GM23338 (cell line): ENCODE data around the gene ATP8B2. TPM values are rescaled to one million over a fixed set of nuclear protein-coding genes. Genes with fewer than 3 reads are reported as not detected.

Experiments used
- ATAC-seq: fragments of 200-7000 bp; cut with Tn5 transposase; 3 replicates; pipeline ENCODE4 v1.9.1; 2020
- DNase-seq: peaks from one replicate; pipeline ENCODE4 v3.0.0-alpha.2; 2015; ENCODE audit warnings: low spot score
- H2AFZ ChIP-seq: fragments of 200-600 bp; sonication (generic); 2 replicates; pipeline ENCODE4 v1.8.0; 2016; ENCODE audit warnings: antibody characterized with exemption, mild to moderate bottlenecking, moderate library complexity
- H3F3A ChIP-seq: fragments of 200-600 bp; sonication (generic); replicated peaks from 2 replicates; pipeline ENCODE4 v1.8.0; 2017; ENCODE audit warnings: antibody characterized with exemption, mixed run types, low read depth
- H3K27ac ChIP-seq: fragments of 200-600 bp; sonication (generic); 2 replicates; pipeline ENCODE4 v1.6.1; 2016; ENCODE audit warnings: low read depth
- H3K27me3 ChIP-seq: fragments of 200-600 bp; sonication (generic); 2 replicates; pipeline ENCODE4 v1.8.0; 2016; ENCODE audit warnings: mild to moderate bottlenecking, mixed run types, moderate library complexity; ENCODE audit not compliant: insufficient read depth
- H3K36me3 ChIP-seq: fragments of 200-600 bp; sonication (generic); 2 replicates; pipeline ENCODE4 v1.8.0; 2016; ENCODE audit warnings: mild to moderate bottlenecking; ENCODE audit not compliant: insufficient read depth
- H3K4me1 ChIP-seq: fragments of 200-600 bp; sonication (generic); 2 replicates; pipeline ENCODE4 v1.8.0; 2016; ENCODE audit warnings: mild to moderate bottlenecking, moderate library complexity; ENCODE audit not compliant: insufficient read depth
- H3K4me2 ChIP-seq: fragments of 200-600 bp; sonication (generic); 2 replicates; pipeline ENCODE4 v1.7.1; 2017; ENCODE audit warnings: mixed run types
- H3K4me3 ChIP-seq: fragments of 200-600 bp; sonication (generic); 2 replicates; pipeline ENCODE4 v1.6.1; 2016; ENCODE audit warnings: mixed run types
- H3K79me2 ChIP-seq: fragments of 200-600 bp; sonication (generic); replicated peaks from 2 replicates; pipeline ENCODE4 v1.8.0; 2017; ENCODE audit warnings: mild to moderate bottlenecking; ENCODE audit not compliant: insufficient read depth
- H3K9me2 ChIP-seq: fragments of 200-600 bp; sonication (generic); 2 replicates; pipeline ENCODE4 v1.8.0; 2017; ENCODE audit not compliant: insufficient read depth
- H4K20me1 ChIP-seq: fragments of 200-600 bp; sonication (generic); replicated peaks from 2 replicates; pipeline ENCODE4 v1.8.0; 2017; ENCODE audit warnings: mild to moderate bottlenecking; ENCODE audit not compliant: insufficient read depth
- H3K27ac Mint-ChIP-seq: 2 replicates; pipeline ENCODE4 v1.8.0; 2020; ENCODE audit warnings: inconsistent platforms, mild to moderate bottlenecking, moderate library complexity, mixed read lengths
- H3K27me3 Mint-ChIP-seq: 3 replicates; pipeline ENCODE4 v1.8.0; 2022; ENCODE audit warnings: low read depth, mild to moderate bottlenecking, moderate library complexity, mixed read lengths, inconsistent platforms; ENCODE audit not compliant: insufficient read depth, poor library complexity
- H3K36me3 Mint-ChIP-seq: 3 replicates; pipeline ENCODE4 v1.8.0; 2021; ENCODE audit warnings: low read depth, mild to moderate bottlenecking, inconsistent platforms, moderate library complexity, mixed read lengths
- H3K4me1 Mint-ChIP-seq: 3 replicates; pipeline ENCODE4 v1.8.0; 2020; ENCODE audit warnings: mild to moderate bottlenecking, inconsistent platforms, mixed read lengths
- H3K4me3 Mint-ChIP-seq: 3 replicates; pipeline ENCODE4 v1.8.0; 2021; ENCODE audit warnings: moderate library complexity, mild to moderate bottlenecking, inconsistent platforms, mixed read lengths
- H3K9me3 Mint-ChIP-seq: 3 replicates; pipeline ENCODE4 v1.8.0; 2020; ENCODE audit warnings: moderate library complexity, mild to moderate bottlenecking, inconsistent platforms, mixed read lengths
- CREB1 ChIP-seq: fragments of 250-450 bp; sonication (Bioruptor Pico); IDR thresholded peaks from 2 replicates; pipeline ENCODE4 v1.5.0; 2020; ENCODE audit warnings: low read depth, mild to moderate bottlenecking, moderate library complexity
- CTCF ChIP-seq, 2 experiments: fragments of 200-600 bp in 1 of 2; sonication (generic) in 1 of 2; conservative IDR thresholded peaks; 2 replicates each; pipeline versions ENCODE4 v1.5.1 to v1.6.1; 2016 to 2017; ENCODE audit warnings: antibody characterized with exemption in 2 of 2, low read depth in 2 of 2, mild to moderate bottlenecking in 2 of 2, moderate library complexity in 1 of 2
- ETS1 ChIP-seq: IDR thresholded peaks from 2 replicates; pipeline ENCODE4 v1.6.1; 2016; ENCODE audit warnings: antibody characterized with exemption
- EZH2 ChIP-seq: fragments of 200-600 bp; sonication (generic); IDR thresholded peaks from one replicate; pipeline ENCODE4 v1.8.0; 2017; ENCODE audit warnings: antibody characterized with exemption, mild to moderate bottlenecking, low read depth; ENCODE audit not compliant: unreplicated experiment
- EZH2phosphoT487 ChIP-seq: fragments of 200-600 bp; sonication (generic); IDR thresholded peaks from one replicate; pipeline ENCODE4 v1.8.1; 2018; ENCODE audit warnings: antibody characterized with exemption; ENCODE audit not compliant: unreplicated experiment
- JUNB ChIP-seq: IDR thresholded peaks from one replicate; pipeline ENCODE4 v1.6.1; 2016; ENCODE audit warnings: antibody characterized with exemption; ENCODE audit not compliant: unreplicated experiment
- NANOG ChIP-seq: IDR thresholded peaks from 2 replicates; pipeline ENCODE4 v1.6.1; 2016; ENCODE audit warnings: antibody characterized with exemption, borderline replicate concordance
- POLR2AphosphoS5 ChIP-seq: IDR thresholded peaks from 2 replicates; pipeline ENCODE4 v1.6.1; 2016; ENCODE audit warnings: antibody characterized with exemption, low read depth
- REST ChIP-seq: IDR thresholded peaks from one replicate; pipeline ENCODE4 v1.6.1; 2018; ENCODE audit warnings: antibody characterized with exemption; ENCODE audit not compliant: unreplicated experiment
- STAT1 ChIP-seq: IDR thresholded peaks from one replicate; pipeline ENCODE4 v1.6.1; 2016; ENCODE audit warnings: antibody characterized with exemption; ENCODE audit not compliant: unreplicated experiment
- ZNF114 ChIP-seq: fragments of 250-450 bp; sonication (Bioruptor Pico); IDR thresholded peaks from 2 replicates; pipeline ENCODE4 v1.5.0; 2020; ENCODE audit warnings: mild to moderate bottlenecking, moderate library complexity
- ZNF331 ChIP-seq: fragments of 250-450 bp; sonication (Bioruptor Pico); IDR thresholded peaks from 2 replicates; pipeline ENCODE4 v1.5.0; 2020; ENCODE audit warnings: low read depth, mild to moderate bottlenecking, moderate library complexity
- ZNF462 ChIP-seq: fragments of 250-450 bp; sonication (Bioruptor Pico); IDR thresholded peaks from 2 replicates; pipeline ENCODE4 v1.5.0; 2020; ENCODE audit warnings: mild to moderate bottlenecking, moderate library complexity
- polyA plus RNA-seq: library from polyadenylated mRNA; unstranded; fragments of >200 nt; fragmentation: Nextera tagmentation; extraction: Ambion mirVana; gene quantifications from 2 replicates; pipeline ENCODE4 v1.2.1, GENCODE V29; 2016
- total RNA-seq: library from RNA; depleted of rRNA; stranded (reverse); fragments of >200 nt; shearing (Covaris generic); gene quantifications from 2 replicates; pipeline ENCODE4 v1.2.3, GENCODE V29; 2014

The ATP8B2 gene
- total and polyA plus RNA-seq, 2 experiments from 2014 or later = 11.0 to 112 TPM

GRCh38 chr1:154360288-154360687 is 35.0 kb downstream of the ATP8B2 start:
- H3K36me3 Mint-ChIP-seq = no peaks in the 10 kb centered on the region
- H3K4me1 ChIP-seq = no peaks in the 10 kb centered on the region; the same call in 1 of the 2 replicates
- H3K4me3 ChIP-seq = no peak overlapping the region
- no peaks in the 10 kb centered on the region for H4K20me1 ChIP-seq
- H3K9me2 ChIP-seq = no peaks in the 10 kb centered on the region
- no peak overlapping the region for H3K4me3 Mint-ChIP-seq
- H3K27ac ChIP-seq = no peak overlapping the region
- no peak overlapping the region for H2AFZ ChIP-seq
- no peak overlapping the region for H3K4me2 ChIP-seq
- no peak for ATAC-seq
- H3K36me3 ChIP-seq = no peaks in the 10 kb centered on the region
- peaks cover 11% of the 10 kb centered on the region for H3K9me3 Mint-ChIP-seq
- no peak overlapping the region for H3K27ac Mint-ChIP-seq
- H3F3A ChIP-seq = no peaks in the 10 kb centered on the region
- peaks cover 11% of the 10 kb centered on the region for H3K27me3 Mint-ChIP-seq
- TF ChIP-seq NANOG = no peak
- no peak for TF ChIP-seq ETS1
- no peak for TF ChIP-seq CREB1 (CRISPR knock-in tag)
- TF ChIP-seq REST = no peak
- TF ChIP-seq ZNF462 = no peak
- no peak for TF ChIP-seq EZH2phosphoT487
- no peak for TF ChIP-seq JUNB
- no peak for TF ChIP-seq ZNF114 (CRISPR knock-in tag)
- TF ChIP-seq ZNF331 (CRISPR knock-in tag) = no peak
- TF ChIP-seq EZH2 = no peak
- TF ChIP-seq POLR2AphosphoS5 = no peak
- no peak for TF ChIP-seq STAT1
- no peak for TF ChIP-seq CTCF (conservative IDR thresholded peaks at IDR 0.05; ENCODE audit: low read depth in 2 of 2)
- H3K4me1 Mint-ChIP-seq = peaks cover 8% of the 10 kb centered on the region; the same call in 2 of the 3 replicates
- H3K27me3 ChIP-seq = no peaks in the 10 kb centered on the region
- no peak for DNase-seq
- H3K79me2 ChIP-seq = no peaks in the 10 kb centered on the region
